KOPT-K1 (cell line): ENCODE data around the gene RPH3AL.
"Not testable (repeated sequence)": the region's sequence is repeated elsewhere in the genome, so short reads cannot be mapped to it uniquely, and the experiment has no call there.

Experiments used
- H3K27ac ChIP-seq: fragments of 200-600 bp; sonication (generic); 2 replicates; pipeline ENCODE4 v1.5.1; 2016; ENCODE audit warnings: antibody characterized with exemption, mild to moderate bottlenecking, low read depth, low read length; ENCODE audit not compliant: poor library complexity, severe bottlenecking
- H3K36me3 ChIP-seq: fragments of 200-600 bp; sonication (generic); 2 replicates; pipeline ENCODE4 v1.5.1; 2017; ENCODE audit warnings: antibody characterized with exemption, mild to moderate bottlenecking, low read length, moderate library complexity; ENCODE audit not compliant: insufficient read depth
- H3K9me3 ChIP-seq: fragments of 200-600 bp; sonication (generic); 2 replicates; pipeline ENCODE4 v1.5.1; 2017; ENCODE audit warnings: antibody characterized with exemption, low read length, mild to moderate bottlenecking; ENCODE audit not compliant: insufficient read depth, poor library complexity, severe bottlenecking

RPH3AL gene

GRCh38 chr17:180381-181244, 172.0 kb downstream of the RPH3AL start:
- H3K27ac ChIP-seq: no peak overlapping the region
- H3K9me3 ChIP-seq: no peaks in the 10 kb centered on the region
- H3K36me3 ChIP-seq: no peaks in the 10 kb centered on the region

GRCh38 chr17:179781-180380, 172.7 kb downstream of the RPH3AL start:
- no peak overlapping the region for H3K27ac ChIP-seq
- H3K9me3 ChIP-seq: no peaks in the 10 kb centered on the region
- no peaks in the 10 kb centered on the region for H3K36me3 ChIP-seq

- Histone ChIP-seq H3K9me3 (no peaks in the 10 kb centered on the region), H3K27ac (no peak overlapping the region), H3K36me3 (no peaks in the 10 kb centered on the region)
Measured at GRCh38 chr17:179066-179432, 173.6 kb downstream of the RPH3AL start.

DNA sequence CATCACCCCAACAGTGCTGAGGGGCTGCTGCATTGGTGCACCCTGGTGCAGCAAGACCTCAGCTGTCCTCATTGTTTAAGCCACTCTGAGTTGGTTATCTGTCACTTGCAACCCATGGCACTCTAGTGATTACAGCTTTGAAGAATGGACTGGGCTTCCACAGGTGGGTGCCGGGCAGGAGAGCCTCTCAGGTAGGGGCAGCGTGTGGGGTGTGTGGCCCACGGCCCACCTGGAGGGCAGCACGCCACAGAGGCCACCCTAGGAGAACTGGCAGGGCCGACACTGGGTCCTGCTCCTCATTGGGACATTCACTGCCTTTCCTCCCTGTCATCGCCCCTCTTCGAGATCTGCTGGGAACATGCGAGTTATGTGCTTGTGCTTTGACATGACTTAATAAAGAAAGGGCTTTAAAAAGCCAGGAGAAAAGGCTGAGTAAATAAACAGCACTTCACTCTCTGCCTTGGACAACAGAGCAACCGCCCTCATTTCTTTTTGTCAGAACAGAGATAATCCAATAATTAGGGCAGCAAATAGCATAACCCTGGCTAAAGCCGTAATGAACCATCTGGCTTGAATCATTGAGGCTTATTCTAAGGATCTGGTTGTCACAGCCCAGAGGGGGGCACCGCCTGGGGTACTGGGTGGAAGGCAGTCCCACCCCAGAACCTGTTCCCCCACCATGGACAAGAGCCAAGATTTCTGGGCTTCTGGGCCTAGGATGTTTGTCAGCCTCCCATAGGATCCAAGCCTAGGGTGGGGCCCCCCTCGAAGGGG, 174.1 kb downstream of the RPH3AL start:
- no peaks in the 10 kb centered on the region for H3K36me3 ChIP-seq
- no peaks in the 10 kb centered on the region for H3K9me3 ChIP-seq
- no peak overlapping the region for H3K27ac ChIP-seq

DNA sequence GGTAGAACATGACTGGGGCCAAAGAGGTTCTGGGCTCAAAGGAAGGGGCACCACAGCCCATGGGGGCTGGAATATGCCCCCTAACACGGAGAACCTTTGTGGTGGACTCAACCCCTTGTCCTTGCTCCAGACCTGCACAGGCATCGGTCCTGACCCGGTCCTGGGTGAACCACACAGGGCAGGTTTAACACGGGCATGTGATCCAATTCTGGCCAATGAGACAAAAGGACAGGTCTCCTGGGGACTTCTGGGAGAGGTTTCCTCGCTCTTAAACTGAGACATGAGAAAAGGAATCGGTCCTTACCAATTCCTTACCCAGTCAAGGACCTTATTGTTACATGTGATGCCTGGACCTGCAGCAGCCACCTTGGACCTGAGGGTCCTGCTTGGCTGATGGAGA, 174.8 kb downstream of the RPH3AL start:
- no peaks in the 10 kb centered on the region for H3K9me3 ChIP-seq
- H3K27ac ChIP-seq: no peak overlapping the region
- no peaks in the 10 kb centered on the region for H3K36me3 ChIP-seq

- Histone ChIP-seq H3K36me3 (no peaks in the 10 kb centered on the region), H3K27ac (no peak overlapping the region), H3K9me3 (no peaks in the 10 kb centered on the region)
Measured at GRCh38 chr17:177155-177554, 175.5 kb downstream of the RPH3AL start.

- Histone ChIP-seq H3K27ac (no peak overlapping the region), H3K36me3 (no peaks in the 10 kb centered on the region), H3K9me3 (no peaks in the 10 kb centered on the region)
Measured at GRCh38 chr17:173166-173911, 179.3 kb downstream of the RPH3AL start.

- no peaks in the 10 kb centered on the region for H3K9me3 ChIP-seq
- no peak overlapping the region for H3K27ac ChIP-seq
- H3K36me3 ChIP-seq: no peaks in the 10 kb centered on the region
Measured at GRCh38 chr17:172401-172800, 180.2 kb downstream of the RPH3AL start.

GRCh38 chr17:171871-172270, 180.7 kb downstream of the RPH3AL start:
- H3K36me3 ChIP-seq: no peaks in the 10 kb centered on the region
- H3K27ac ChIP-seq: no peak overlapping the region
- no peaks in the 10 kb centered on the region for H3K9me3 ChIP-seq

DNA sequence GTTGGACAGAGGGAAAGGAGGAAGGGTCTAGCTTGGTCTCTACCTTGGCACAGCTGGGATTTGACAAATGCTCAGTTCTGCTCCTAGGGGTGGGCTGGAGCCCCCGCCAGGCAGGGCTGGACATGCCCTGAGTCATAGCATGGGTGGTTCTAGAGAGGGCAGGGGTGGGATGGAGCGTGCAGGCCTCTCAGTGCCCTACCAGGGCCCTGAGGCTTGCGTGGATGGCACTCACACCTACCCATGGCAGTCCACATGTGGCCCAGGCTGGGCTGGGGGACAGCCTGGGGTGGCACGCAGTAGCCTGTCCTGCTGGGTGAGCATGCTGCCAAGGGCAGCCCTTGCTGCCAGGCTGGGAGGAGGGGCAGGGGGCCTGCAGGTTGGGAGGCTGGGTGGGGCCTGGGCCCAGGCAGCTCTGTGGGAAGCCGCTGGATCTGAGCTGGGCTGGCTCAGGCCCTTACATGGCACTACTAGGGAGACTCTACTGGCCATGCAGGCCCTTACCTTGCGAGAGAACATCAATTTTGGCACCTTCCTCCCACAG, 182.4 kb downstream of the RPH3AL start:
- Histone ChIP-seq H3K27ac (no peak overlapping the region), H3K9me3 (no peaks in the 10 kb centered on the region), H3K36me3 (no peaks in the 10 kb centered on the region)

GRCh38 chr17:168614-169013, 184.0 kb downstream of the RPH3AL start:
- not testable (repeated sequence) for H3K27ac ChIP-seq, H3K9me3 ChIP-seq, H3K36me3 ChIP-seq

DNA sequence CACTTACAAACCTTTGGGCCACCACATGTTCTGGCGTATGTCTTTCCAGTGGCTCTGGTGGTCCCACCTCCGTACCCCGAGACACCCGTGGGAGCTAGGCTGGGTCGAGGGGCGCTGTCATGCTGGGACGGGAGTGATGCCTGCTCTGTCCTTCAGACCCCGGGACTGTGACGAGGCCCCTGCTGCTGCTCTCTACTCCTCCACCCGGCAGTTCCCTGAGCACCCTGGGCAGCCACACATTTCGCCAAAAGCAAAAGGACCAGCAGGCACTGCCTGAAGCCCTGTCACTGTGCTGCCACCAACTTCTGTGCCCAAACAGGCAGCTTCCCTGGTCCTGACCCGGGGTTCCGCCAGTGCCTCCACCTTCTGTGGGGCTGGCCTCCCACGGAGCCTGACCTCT, 186.7 kb downstream of the RPH3AL start:
- Histone ChIP-seq H3K36me3 (no peaks in the 10 kb centered on the region), H3K27ac (no peak overlapping the region), H3K9me3 (no peaks in the 10 kb centered on the region)

DNA sequence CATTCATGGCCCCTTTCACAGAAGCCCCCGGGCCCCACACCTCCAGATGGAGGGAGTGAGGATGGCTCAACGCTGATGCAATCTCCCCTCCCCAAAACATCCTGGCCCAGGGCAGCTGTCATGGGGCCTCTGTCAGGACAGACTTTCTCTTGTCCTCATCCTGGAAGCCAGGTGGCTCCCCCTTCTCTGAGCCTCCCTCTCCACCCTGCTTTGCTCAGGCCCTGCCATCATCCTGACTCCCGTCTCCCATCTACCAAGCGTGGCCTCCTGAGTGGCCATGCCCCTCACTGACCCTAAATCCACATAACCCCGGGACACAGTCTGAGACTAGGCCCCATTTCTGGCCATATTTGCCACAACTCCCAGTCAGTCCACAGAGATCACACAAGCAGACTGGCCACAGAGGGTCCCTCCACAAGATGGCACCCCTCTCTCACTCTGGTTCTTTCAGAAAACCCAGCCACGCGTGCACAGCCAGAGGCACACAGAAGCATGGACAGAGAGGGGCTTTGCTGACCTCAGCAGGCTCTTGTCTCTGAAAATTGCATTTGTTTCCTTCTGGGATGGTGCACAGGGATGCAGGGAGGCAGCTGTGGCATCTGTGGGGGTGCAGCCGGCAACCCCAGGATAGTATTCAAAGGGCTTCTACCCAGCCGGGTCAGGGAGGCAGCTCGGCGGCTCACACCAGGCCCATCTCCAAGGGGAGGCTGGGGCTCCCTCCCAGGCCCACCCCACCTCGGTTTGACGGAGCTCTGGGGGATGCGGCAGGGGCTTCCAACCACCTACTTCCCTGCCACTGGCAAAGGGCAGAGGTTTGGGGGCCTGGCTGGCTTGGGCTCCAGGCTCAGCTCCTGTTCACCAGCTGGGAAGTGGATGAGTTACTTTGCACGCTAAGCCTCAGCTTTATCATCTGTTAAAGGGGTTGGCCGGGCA, 188.0 kb downstream of the RPH3AL start:
- Histone ChIP-seq H3K9me3 (no peaks in the 10 kb centered on the region), H3K27ac (no peak overlapping the region), H3K36me3 (no peaks in the 10 kb centered on the region)
